CD4-positive, CD25-positive, alpha-beta regulatory T cell (primary cell): ENCODE results near the gene SPRYD7. TPM values are rescaled to one million over a fixed set of nuclear protein-coding genes. Genes with fewer than 3 reads are reported as not detected.

Source experiments
- ATAC-seq, 2 donors: fragments of 150-1000 bp; cut with Tn5 transposase; one replicate each; pipeline ENCODE4 v1.10.0; 2021; ENCODE audit warnings: low read depth in 2 of 2, moderate number of reproducible peaks in 2 of 2, moderate library complexity in 1 of 2
- DNase-seq, 3 donors: peaks; one replicate each; pipeline versions ENCODE4 v3.0.0 to v3.0.0-alpha.2; 2012 to 2022; ENCODE audit warnings: mixed read lengths in 1 of 3
- H3K27ac ChIP-seq: one replicate; pipeline ENCODE4 v1.7.0; 2013; ENCODE audit warnings: mild to moderate bottlenecking, low read length; ENCODE audit not compliant: insufficient read depth, poor library complexity, severe bottlenecking
- H3K27me3 ChIP-seq: one replicate; pipeline ENCODE4 v1.7.0; 2013; ENCODE audit warnings: low read length; ENCODE audit not compliant: control insufficient read depth, insufficient read depth
- H3K36me3 ChIP-seq: one replicate; pipeline ENCODE4 v1.7.0; 2013; ENCODE audit warnings: mild to moderate bottlenecking, low read length, moderate library complexity; ENCODE audit not compliant: control insufficient read depth, insufficient read depth
- H3K4me1 ChIP-seq: 2 replicates; pipeline ENCODE4 v1.7.0; 2013; ENCODE audit warnings: mild to moderate bottlenecking, low read length; ENCODE audit not compliant: insufficient read depth, control insufficient read depth, poor library complexity, severe bottlenecking
- H3K4me3 ChIP-seq: one replicate; pipeline ENCODE4 v1.7.0; 2013; ENCODE audit warnings: low read depth, mild to moderate bottlenecking, low read length, moderate library complexity
- H3K9me3 ChIP-seq, 2 experiments: 1 replicate in 1 of 2; 2 replicates in 1 of 2; pipeline ENCODE4 v1.7.0; 2013; ENCODE audit warnings: low read length in 2 of 2, mild to moderate bottlenecking in 1 of 2, moderate library complexity in 1 of 2; ENCODE audit not compliant: control insufficient read depth in 2 of 2
- H3K27ac Mint-ChIP-seq, 3 donors: one replicate each; pipeline ENCODE4 v1.8.0; 2020 to 2022; ENCODE audit warnings: mild to moderate bottlenecking in 3 of 3, mixed read lengths in 3 of 3, moderate library complexity in 2 of 3
- H3K27me3 Mint-ChIP-seq: one replicate; pipeline ENCODE4 v1.8.0; 2022; ENCODE audit warnings: mild to moderate bottlenecking, mixed read lengths
- H3K36me3 Mint-ChIP-seq: one replicate; pipeline ENCODE4 v1.8.0; 2020; ENCODE audit warnings: mixed read lengths
- H3K4me1 Mint-ChIP-seq, 4 donors: one replicate each; pipeline ENCODE4 v1.8.0; 2020 to 2022; ENCODE audit warnings: mixed read lengths in 4 of 4, mild to moderate bottlenecking in 1 of 4
- H3K4me3 Mint-ChIP-seq, 4 donors: one replicate each; pipeline ENCODE4 v1.8.0; 2020 to 2022; ENCODE audit warnings: mild to moderate bottlenecking in 4 of 4, mixed read lengths in 4 of 4, moderate library complexity in 3 of 4
- H3K9me3 Mint-ChIP-seq, 7 donors: one replicate each; pipeline ENCODE4 v1.8.0; 2020 to 2022; ENCODE audit warnings: mixed read lengths in 7 of 7, mild to moderate bottlenecking in 3 of 7, moderate library complexity in 2 of 7
- polyA plus RNA-seq, 4 donors: library from polyadenylated mRNA; unstranded; fragments of 300-500 nt; fragmentation: Illumina TruSeq; gene quantifications; one replicate each; pipeline ENCODE4 v1.2.3, GENCODE V29; 2021
- total RNA-seq: library from RNA; stranded (reverse); gene quantifications from one replicate; pipeline ENCODE4 v1.2.3, GENCODE V29; 2022

Gene SPRYD7
- total and polyA plus RNA-seq, 5 donors from 2014 or later, result 1.8 to 3.8 (median 2.8) TPM

DNA sequence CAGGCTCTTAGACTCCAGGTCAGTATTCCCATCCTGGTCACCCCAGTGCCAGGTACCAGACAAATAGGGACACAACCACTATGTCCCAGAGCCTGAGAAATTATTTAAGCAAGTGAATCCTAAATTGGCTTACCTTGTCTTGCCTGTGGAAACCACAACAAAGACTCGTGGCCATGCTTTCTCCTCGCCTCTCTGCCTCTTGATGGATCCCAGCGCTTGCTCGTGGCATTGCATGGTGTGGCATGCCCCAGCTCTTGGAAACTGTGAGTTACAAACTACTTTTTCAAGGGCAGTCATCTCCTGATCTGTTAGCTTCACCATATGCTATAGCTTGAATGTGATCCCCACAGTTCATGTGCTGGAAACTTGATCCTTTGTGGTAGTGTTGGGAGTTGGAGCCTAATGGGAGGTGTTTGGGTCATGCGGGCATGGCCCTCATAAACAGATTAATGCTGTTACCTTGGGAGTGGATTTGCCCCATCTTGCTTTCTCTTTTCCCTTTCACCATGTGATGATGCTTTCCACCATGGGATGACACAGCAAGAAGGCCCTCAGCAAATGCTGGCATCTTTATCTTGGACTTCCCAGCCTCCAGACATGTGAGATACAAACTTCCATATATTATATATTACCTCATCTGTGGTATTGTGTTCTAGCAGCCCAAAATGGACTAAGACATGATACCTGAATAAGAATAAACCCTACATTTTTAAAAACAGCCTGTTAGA lies 31.2 kb downstream of the SPRYD7 start:
- Histone ChIP-seq H3K27ac (no peak overlapping the region), H3K4me1 (no peaks in the 10 kb centered on the region), H3K4me3 (no peak overlapping the region), H3K36me3 (no peaks in the 10 kb centered on the region), H3K9me3 (no peaks in the 10 kb centered on the region), H3K27me3 (no peaks in the 10 kb centered on the region)
- Mint-ChIP-seq H3K27me3 (no peaks in the 10 kb centered on the region), H3K4me1 (no peaks in the 10 kb centered on the region), H3K4me3 (no peak overlapping the region), H3K36me3 (no peaks in the 10 kb centered on the region), H3K9me3 (peaks cover 0 to 1% (median 0%) of the 10 kb centered on the region in 7 donors), H3K27ac (no peak overlapping the region)
- DNase-seq, result no peak
- no peak for ATAC-seq

DNA sequence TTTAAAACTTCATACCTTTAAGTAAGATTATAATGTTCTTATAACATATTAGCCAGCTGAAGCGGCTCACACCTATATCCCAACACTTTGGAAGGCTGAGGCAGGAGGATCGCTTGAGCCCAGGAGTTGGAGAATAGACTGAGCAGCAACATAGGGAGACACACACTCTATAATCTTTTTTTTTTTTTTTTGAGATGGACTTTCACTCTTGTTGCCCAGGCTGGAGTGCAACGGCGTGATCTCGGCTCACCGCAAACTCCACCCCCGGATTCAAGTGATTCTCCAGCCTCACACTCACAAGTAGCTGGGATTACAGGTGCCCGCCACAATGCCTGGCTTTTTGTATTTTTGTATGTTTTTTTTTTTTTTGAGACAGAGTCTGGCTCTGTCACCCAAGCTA lies 37.3 kb downstream of the SPRYD7 start:
- Histone ChIP-seq H3K27ac (no peak overlapping the region), H3K9me3 (no peaks in the 10 kb centered on the region), H3K4me1 (no peaks in the 10 kb centered on the region), H3K36me3 (no peaks in the 10 kb centered on the region), H3K4me3 (no peak overlapping the region), H3K27me3 (peaks cover 1% of the 10 kb centered on the region)
- Mint-ChIP-seq H3K4me1 (no peaks in the 10 kb centered on the region), H3K27ac (no peak overlapping the region), H3K36me3 (no peaks in the 10 kb centered on the region), H3K4me3 (no peak overlapping the region), H3K27me3 (no peaks in the 10 kb centered on the region), H3K9me3 (peaks cover 0 to 1% (median 0%) of the 10 kb centered on the region in 7 donors)
- no peak for DNase-seq
- no peak for ATAC-seq

DNA sequence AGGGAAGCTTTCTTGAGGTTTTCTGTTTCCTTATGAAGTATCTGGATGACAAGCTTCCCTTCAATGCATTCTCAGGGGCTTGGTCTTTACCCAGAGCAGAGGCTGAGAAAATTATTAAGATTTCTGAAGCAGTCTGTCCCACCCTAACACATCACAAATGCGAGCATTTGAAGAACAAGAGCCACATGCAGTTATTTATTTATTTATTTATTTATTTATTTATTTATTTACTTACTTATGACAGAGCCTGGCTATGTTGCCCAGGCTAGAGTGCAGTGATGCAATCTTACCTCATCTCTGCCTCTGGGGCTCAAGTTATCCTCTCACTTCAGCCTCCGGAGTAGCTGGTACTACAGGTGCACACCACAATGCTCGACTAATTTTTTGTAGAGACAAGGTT lies 38.4 kb downstream of the SPRYD7 start:
- H3K4me1 ChIP-seq, result no peaks in the 10 kb centered on the region
- DNase-seq, result no peak
- no peaks in the 10 kb centered on the region for H3K9me3 ChIP-seq
- no peak overlapping the region for H3K27ac ChIP-seq
- H3K27me3 ChIP-seq, result peaks cover 1% of the 10 kb centered on the region
- ATAC-seq, result no peak
- no peaks in the 10 kb centered on the region for H3K4me1 Mint-ChIP-seq
- H3K36me3 Mint-ChIP-seq, result no peaks in the 10 kb centered on the region
- no peaks in the 10 kb centered on the region for H3K36me3 ChIP-seq
- H3K27ac Mint-ChIP-seq, result no peak overlapping the region
- no peak overlapping the region for H3K4me3 ChIP-seq
- no peaks in the 10 kb centered on the region for H3K27me3 Mint-ChIP-seq
- peaks cover 0 to 1% (median 0%) of the 10 kb centered on the region in 7 donors for H3K9me3 Mint-ChIP-seq
- H3K4me3 Mint-ChIP-seq, result no peak overlapping the region

DNA sequence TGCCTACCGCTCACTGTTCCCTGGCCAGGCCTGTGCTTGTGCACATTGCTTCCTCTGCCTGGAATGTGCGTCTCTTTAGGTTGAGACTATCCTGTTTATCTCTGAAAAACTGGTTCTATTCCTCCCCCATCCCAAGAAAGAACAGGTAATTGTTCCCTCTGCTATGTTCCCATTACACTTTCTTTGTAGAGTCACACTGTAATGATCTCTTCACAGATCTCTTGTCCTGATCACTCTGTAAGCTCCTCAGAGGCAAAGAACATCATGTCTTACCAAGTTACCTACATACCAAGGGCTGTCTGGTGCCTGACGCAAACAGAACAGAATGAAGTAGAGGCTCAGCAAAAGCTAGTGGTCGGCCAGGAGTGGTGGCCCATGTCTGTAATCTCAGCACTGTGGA lies 40.3 kb downstream of the SPRYD7 start:
- ATAC-seq, result no peak

DNA sequence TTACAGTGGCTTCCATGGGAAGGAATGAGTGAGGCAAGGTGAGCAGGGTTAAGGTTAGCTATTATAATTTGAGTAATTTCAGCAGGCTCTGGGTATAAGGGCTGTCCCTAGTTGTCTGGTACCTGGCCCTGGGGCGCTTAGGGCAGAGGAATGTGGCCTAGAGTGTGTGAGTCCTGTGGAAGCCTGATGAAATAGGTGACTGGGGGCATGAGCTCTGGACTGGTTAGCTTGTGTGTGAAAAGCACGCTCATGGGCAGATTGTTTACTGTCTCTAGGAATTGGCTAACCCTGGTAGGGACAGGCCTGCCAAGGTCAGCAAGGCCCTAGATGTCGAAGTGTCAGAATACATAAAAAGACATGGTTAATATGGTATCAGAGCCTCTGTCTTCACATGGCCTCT lies 42.5 kb downstream of the SPRYD7 start:
- H3K9me3 ChIP-seq, result no peaks in the 10 kb centered on the region
- H3K4me1 ChIP-seq, result no peaks in the 10 kb centered on the region
- Mint-ChIP-seq H3K27me3 (peaks cover 9% of the 10 kb centered on the region), H3K9me3 (peaks cover 0 to 3% (median 0%) of the 10 kb centered on the region in 7 donors), H3K27ac (no peak overlapping the region), H3K4me3 (no peak overlapping the region), H3K36me3 (no peaks in the 10 kb centered on the region), H3K4me1 (no peaks in the 10 kb centered on the region)
- no peak overlapping the region for H3K27ac ChIP-seq
- ATAC-seq (no peak), DNase-seq (no peak)
- H3K27me3 ChIP-seq, result peaks cover 1% of the 10 kb centered on the region
- H3K36me3 ChIP-seq, result no peaks in the 10 kb centered on the region
- H3K4me3 ChIP-seq, result no peak overlapping the region

More for the DNA sequence above, 40.3 kb downstream of the SPRYD7 start:
- Histone ChIP-seq H3K4me1 (no peaks in the 10 kb centered on the region), H3K27me3 (peaks cover 1% of the 10 kb centered on the region), H3K9me3 (no peaks in the 10 kb centered on the region), H3K27ac (no peak overlapping the region), H3K36me3 (no peaks in the 10 kb centered on the region), H3K4me3 (no peak overlapping the region)
- DNase-seq, result no peak
- Mint-ChIP-seq H3K9me3 (no peaks in the 10 kb centered on the region), H3K4me3 (no peak overlapping the region), H3K36me3 (no peaks in the 10 kb centered on the region), H3K4me1 (no peaks in the 10 kb centered on the region), H3K27ac (peak overlapping the region in 1 of 3 donors; percentile 92), H3K27me3 (peaks cover 9% of the 10 kb centered on the region)

DNA sequence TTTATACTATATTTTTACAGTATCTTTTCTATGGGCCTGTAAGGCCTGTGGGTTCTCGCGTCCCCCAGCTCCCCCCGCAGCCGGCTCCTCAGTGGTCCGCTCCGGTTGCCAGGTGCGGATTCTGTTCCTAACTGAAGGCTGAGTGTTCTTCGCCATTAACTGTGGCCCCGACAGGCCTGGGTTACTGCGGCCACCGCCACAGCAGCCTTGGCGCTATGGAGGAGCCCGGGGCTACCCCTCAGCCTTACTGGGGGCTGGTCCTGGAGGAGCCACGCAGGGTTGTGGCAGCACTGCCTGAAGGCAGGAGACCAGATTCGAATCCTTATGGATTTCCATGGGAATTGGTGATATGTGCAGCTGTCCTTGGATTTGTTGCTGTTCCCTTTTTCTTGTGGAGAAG lies 45.8 kb downstream of the SPRYD7 start:
- H3K4me1 ChIP-seq, result no peaks in the 10 kb centered on the region
- no peaks in the 10 kb centered on the region for H3K36me3 ChIP-seq
- H3K4me3 Mint-ChIP-seq, result no peak overlapping the region
- no peaks in the 10 kb centered on the region for H3K27me3 ChIP-seq
- H3K27me3 Mint-ChIP-seq, result peaks cover 9% of the 10 kb centered on the region
- H3K9me3 ChIP-seq, result no peaks in the 10 kb centered on the region
- no peaks in the 10 kb centered on the region for H3K36me3 Mint-ChIP-seq
- no peak overlapping the region for H3K27ac Mint-ChIP-seq
- ATAC-seq (no peak), DNase-seq (no peak)
- no peaks in the 10 kb centered on the region for H3K4me1 Mint-ChIP-seq
- peaks cover 0 to 3% (median 0%) of the 10 kb centered on the region in 7 donors for H3K9me3 Mint-ChIP-seq
- H3K4me3 ChIP-seq, result no peak overlapping the region
- no peak overlapping the region for H3K27ac ChIP-seq

DNA sequence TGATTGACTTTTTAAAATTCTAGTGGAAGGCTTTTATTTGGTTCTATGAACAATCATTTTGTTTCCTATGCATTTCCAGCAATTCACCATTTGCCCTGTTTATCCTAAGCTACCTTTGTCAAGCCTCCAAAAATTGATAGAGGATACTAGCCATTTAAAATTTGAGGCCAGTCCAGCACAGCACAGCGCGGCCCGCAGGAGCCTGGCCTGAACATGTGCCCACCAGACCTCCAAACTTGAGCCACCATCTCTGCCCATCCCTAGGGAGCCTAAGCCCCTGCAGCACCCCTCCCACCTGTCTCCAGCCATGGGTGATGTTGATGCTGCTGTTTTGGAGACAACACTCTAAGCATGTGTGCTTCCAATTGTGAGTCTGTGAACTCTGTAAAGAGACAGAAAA lies 57.5 kb downstream of the SPRYD7 start:
- Histone ChIP-seq H3K4me1 (no peaks in the 10 kb centered on the region), H3K36me3 (no peaks in the 10 kb centered on the region), H3K27me3 (no peaks in the 10 kb centered on the region), H3K4me3 (no peak overlapping the region), H3K27ac (no peak overlapping the region), H3K9me3 (peaks cover 14 to 34% of the 10 kb centered on the region in 2 experiments)
- peaks cover 11% of the 10 kb centered on the region for H3K27me3 Mint-ChIP-seq
- no peak overlapping the region for H3K4me3 Mint-ChIP-seq
- H3K9me3 Mint-ChIP-seq, result peaks cover 0 to 29% (median 10%) of the 10 kb centered on the region in 7 donors
- ATAC-seq (no peak), DNase-seq (no peak)
- H3K27ac Mint-ChIP-seq, result no peak overlapping the region
- no peaks in the 10 kb centered on the region for H3K4me1 Mint-ChIP-seq
- H3K36me3 Mint-ChIP-seq, result peaks cover 3% of the 10 kb centered on the region

DNA sequence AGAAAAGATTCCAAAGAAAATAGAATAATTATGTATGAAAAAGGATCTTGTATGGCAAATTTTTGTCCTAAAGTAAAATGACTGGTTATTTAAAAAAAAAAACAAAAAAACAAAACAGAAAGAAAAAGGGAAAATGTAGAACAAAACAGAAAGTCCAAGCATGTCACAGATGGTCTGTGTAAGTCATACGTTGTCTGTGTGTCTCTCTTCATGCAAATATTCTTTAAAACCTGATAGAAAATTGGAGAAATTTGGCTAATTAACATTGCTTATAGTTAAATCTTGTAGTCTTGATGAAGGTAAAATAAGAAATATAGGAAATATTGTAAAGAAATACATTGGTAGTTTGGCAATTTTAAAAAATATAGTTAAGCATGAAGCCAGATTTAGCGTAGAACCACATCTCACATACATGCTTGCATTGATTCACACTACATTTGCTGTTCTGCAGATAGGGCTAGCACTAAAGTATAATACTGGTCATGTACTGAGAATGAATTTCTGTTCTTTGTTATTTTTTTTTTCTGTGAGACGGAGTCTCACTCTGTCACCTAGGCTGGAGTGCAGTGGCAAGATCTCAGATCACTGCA lies 58.4 kb downstream of the SPRYD7 start:
- Mint-ChIP-seq H3K27ac (no peak overlapping the region), H3K4me3 (no peak overlapping the region), H3K4me1 (no peaks in the 10 kb centered on the region), H3K36me3 (peaks cover 3% of the 10 kb centered on the region), H3K9me3 (peaks cover 0 to 29% (median 10%) of the 10 kb centered on the region in 7 donors), H3K27me3 (peaks cover 9% of the 10 kb centered on the region)
- Histone ChIP-seq H3K9me3 (peaks cover 14 to 34% of the 10 kb centered on the region in 2 experiments), H3K36me3 (no peaks in the 10 kb centered on the region), H3K4me1 (no peaks in the 10 kb centered on the region), H3K4me3 (no peak overlapping the region), H3K27me3 (no peaks in the 10 kb centered on the region), H3K27ac (no peak overlapping the region)
- no peak for ATAC-seq
- DNase-seq, result peak in 1 of 3 donors; percentile 4
